ENCODE results near the gene GPBP1. TPM values are rescaled to one million over a fixed set of nuclear protein-coding genes. Genes with fewer than 3 reads are reported as not detected.
"Not testable (repeated sequence)": the region's sequence is repeated elsewhere in the genome, so short reads cannot be mapped to it uniquely, and the experiment has no call there.

The GPBP1 gene
- total RNA-seq, 2 experiments from 2014 or later: 77.0 to 99.2 TPM

DNA sequence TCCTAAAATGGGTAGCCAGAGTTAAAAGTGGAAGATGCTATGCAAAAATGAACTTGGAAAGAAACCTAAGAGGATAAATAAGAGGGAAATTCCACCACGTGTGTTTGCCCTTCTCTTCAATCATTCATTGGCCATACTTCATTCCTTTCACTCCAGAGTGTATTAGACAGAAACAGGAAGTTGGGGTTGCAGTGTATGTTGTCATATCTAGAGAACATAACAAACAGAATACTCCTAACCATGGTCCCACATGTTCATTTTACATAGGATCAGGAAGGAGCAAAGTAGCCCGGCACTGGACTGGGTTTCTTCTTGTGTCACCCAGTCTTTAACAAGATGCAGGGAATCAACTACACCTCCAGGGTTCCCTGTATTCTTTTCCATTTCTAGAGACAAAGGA, 7.6 kb upstream of the GPBP1 start:
- BruUV-seq (replicated peaks): no TSS peak
- Histone ChIP-seq H4K20me1 (ENCODE audit: insufficient read depth, low read length) (no peaks in the 10 kb centered on the region), H3K79me2 (ENCODE audit: insufficient read depth, low read depth, low read length) (no peaks in the 10 kb centered on the region), H3K4me3 (ENCODE audit: low read depth, low read length, poor library complexity, severe bottlenecking) (no peak overlapping the region), H3K27ac (ENCODE audit: low read depth, low read length, poor library complexity, severe bottlenecking) (no peak overlapping the region), H3K9me3 (ENCODE audit: low read length) (no peaks in the 10 kb centered on the region), H3K4me1 (ENCODE audit: insufficient read depth, low read length, poor library complexity, severe bottlenecking) (peaks cover 5% of the 10 kb centered on the region), H3K4me2 (ENCODE audit: low read length) (no peak overlapping the region), H3K9me2 (ENCODE audit: insufficient read depth, low read length) (no peaks in the 10 kb centered on the region), H3K36me3 (ENCODE audit: insufficient read depth, low read length) (no peaks in the 10 kb centered on the region), H2AFZ (ENCODE audit: low read length) (peak overlapping the region; percentile 51; the same call in 1 of the 2 replicates)
- POLR2A ChIA-PET: no interaction called here
- intact Hi-C loops (cut with micrococcal nuclease; ENCODE audit: unreplicated experiment): no loop called here
- TF ChIP-seq EZH2phosphoT487 (IDR thresholded peaks at IDR 0.05; ENCODE audit: borderline replicate concordance, low read depth, low read length): no peak
- TF ChIP-seq, protein P1, sequence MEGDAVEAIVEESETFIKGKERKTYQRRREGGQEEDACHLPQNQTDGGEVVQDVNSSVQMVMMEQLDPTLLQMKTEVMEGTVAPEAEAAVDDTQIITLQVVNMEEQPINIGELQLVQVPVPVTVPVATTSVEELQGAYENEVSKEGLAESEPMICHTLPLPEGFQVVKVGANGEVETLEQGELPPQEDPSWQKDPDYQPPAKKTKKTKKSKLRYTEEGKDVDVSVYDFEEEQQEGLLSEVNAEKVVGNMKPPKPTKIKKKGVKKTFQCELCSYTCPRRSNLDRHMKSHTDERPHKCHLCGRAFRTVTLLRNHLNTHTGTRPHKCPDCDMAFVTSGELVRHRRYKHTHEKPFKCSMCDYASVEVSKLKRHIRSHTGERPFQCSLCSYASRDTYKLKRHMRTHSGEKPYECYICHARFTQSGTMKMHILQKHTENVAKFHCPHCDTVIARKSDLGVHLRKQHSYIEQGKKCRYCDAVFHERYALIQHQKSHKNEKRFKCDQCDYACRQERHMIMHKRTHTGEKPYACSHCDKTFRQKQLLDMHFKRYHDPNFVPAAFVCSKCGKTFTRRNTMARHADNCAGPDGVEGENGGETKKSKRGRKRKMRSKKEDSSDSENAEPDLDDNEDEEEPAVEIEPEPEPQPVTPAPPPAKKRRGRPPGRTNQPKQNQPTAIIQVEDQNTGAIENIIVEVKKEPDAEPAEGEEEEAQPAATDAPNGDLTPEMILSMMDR (conservative IDR thresholded peaks at IDR 0.05; ENCODE audit: low read length): no peak
- CTCF ChIA-PET (ENCODE audit: unreplicated experiment): no interaction called here
- no peak for DNase-seq (ENCODE audit: low spot score)

DNA sequence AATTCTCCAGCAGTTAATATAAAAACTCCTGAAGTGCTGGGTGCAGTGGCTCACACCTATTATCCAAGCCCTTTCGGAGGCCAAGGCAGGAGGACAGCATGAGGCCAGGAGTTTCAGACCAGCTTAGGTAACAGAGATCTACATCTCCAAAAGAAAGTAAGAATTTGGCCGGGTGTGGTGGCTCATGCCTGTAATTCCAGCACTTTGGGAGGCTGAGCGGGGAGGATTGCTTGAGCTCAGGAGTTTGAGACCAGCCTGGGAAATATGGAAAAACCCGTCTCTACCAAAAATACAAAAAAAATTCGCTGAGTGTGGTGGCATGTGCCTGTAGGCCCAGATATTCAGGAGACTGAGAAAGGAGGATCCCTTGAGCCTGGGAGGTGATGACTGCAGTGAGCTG, 6.7 kb upstream of the GPBP1 start:
- Histone ChIP-seq H3K36me3 (ENCODE audit: insufficient read depth, low read length) (no peaks in the 10 kb centered on the region), H3K9me2 (ENCODE audit: insufficient read depth, low read length) (no peaks in the 10 kb centered on the region), H3K4me1 (ENCODE audit: insufficient read depth, low read length, poor library complexity, severe bottlenecking) (peaks cover 11% of the 10 kb centered on the region), H4K20me1 (ENCODE audit: insufficient read depth, low read length) (no peaks in the 10 kb centered on the region), H3K79me2 (ENCODE audit: insufficient read depth, low read depth, low read length) (peaks cover 7% of the 10 kb centered on the region; the same call in 1 of the 2 replicates), H3K9me3 (ENCODE audit: low read length) (no peaks in the 10 kb centered on the region), H3K4me2 (ENCODE audit: low read length) (no peak overlapping the region), H2AFZ (ENCODE audit: low read length) (no peak overlapping the region), H3K4me3 (ENCODE audit: low read depth, low read length, poor library complexity, severe bottlenecking) (no peak overlapping the region), H3K27ac (ENCODE audit: low read depth, low read length, poor library complexity, severe bottlenecking) (no peak overlapping the region)
- no TSS peak for BruUV-seq (replicated peaks)
- POLR2A ChIA-PET: interaction anchor here (0.5 to 1.0 kb wide), 4 partner anchors 16 to 265 kb away, joined by 3 to 4 read pairs (median 3); partner anchors contain the start of gene SETD9
- TF ChIP-seq, protein P1 (conservative IDR thresholded peaks at IDR 0.05; ENCODE audit: low read length): no peak
- TF ChIP-seq EZH2phosphoT487 (IDR thresholded peaks at IDR 0.05; ENCODE audit: borderline replicate concordance, low read depth, low read length): no peak
- intact Hi-C loops (cut with micrococcal nuclease; ENCODE audit: unreplicated experiment): no loop called here
- CTCF ChIA-PET (ENCODE audit: unreplicated experiment): no interaction called here
- DNase-seq (ENCODE audit: low spot score): no peak

DNA sequence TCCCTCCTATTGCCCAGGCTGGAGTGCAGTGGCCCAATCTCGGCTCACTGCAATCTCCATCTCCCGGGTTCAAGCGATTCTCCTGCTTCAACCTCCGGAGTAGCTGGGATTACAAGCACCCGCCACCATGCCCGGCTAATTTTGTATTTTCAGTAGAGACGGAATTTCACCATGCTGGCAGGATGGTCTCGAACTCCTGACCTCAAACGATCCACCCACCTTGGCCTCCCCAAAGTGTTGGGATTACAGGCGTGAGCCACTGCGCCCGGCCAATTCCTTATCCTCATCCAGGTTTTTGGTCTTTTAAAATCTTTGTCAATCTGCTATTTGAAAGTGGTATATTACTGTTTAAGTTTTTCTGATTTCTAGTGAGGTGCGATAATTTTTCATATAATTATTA, 3.7 kb upstream of the GPBP1 start:
- H3K4me3 ChIP-seq (ENCODE audit: low read depth, low read length, poor library complexity, severe bottlenecking); H2AFZ ChIP-seq (ENCODE audit: low read length); H3K27ac ChIP-seq (ENCODE audit: low read depth, low read length, poor library complexity, severe bottlenecking); H4K20me1 ChIP-seq (ENCODE audit: insufficient read depth, low read length); CTCF ChIA-PET (ENCODE audit: unreplicated experiment); H3K36me3 ChIP-seq (ENCODE audit: insufficient read depth, low read length); POLR2A ChIA-PET; BruUV-seq (replicated peaks); H3K9me2 ChIP-seq (ENCODE audit: insufficient read depth, low read length); H3K4me2 ChIP-seq (ENCODE audit: low read length); DNase-seq (ENCODE audit: low spot score); H3K9me3 ChIP-seq (ENCODE audit: low read length): not testable (repeated sequence)
- H3K4me1 ChIP-seq (ENCODE audit: insufficient read depth, low read length, poor library complexity, severe bottlenecking): peaks cover 11% of the 10 kb centered on the region
- intact Hi-C loops (cut with micrococcal nuclease; ENCODE audit: unreplicated experiment): loop anchor here (10.0 kb wide), 1 partner anchor 485 kb away; no protein-coding TSS in a partner anchor
- H3K79me2 ChIP-seq (ENCODE audit: insufficient read depth, low read depth, low read length): peaks cover 26% of the 10 kb centered on the region
